Measurements from ENCODE around the gene WDR75. TPM values are rescaled to one million over a fixed set of nuclear protein-coding genes. Genes with fewer than 3 reads are reported as not detected.

WDR75 gene
- total RNA-seq, 1 experiment from 2014 or later: 70.2 TPM

- TF ChIP-seq ZBTB33 (IDR thresholded peaks at IDR 0.05; ENCODE audit: extremely low read depth, insufficient replicate concordance, low read length): no peak
- no peak for TF ChIP-seq POLR2AphosphoS5 (IDR thresholded peaks at IDR 0.05; ENCODE audit: low read depth, low read length)
- TF ChIP-seq EZH2phosphoT487 (IDR thresholded peaks at IDR 0.05; ENCODE audit: borderline replicate concordance): no peak
- TF ChIP-seq, protein P1, sequence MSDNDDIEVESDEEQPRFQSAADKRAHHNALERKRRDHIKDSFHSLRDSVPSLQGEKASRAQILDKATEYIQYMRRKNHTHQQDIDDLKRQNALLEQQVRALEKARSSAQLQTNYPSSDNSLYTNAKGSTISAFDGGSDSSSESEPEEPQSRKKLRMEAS (IDR thresholded peaks at IDR 0.05): no peak
These were observed 75.3 kb downstream of the WDR75 start (continued) for GRCh38 chr2:189516546-189516945.

DNA sequence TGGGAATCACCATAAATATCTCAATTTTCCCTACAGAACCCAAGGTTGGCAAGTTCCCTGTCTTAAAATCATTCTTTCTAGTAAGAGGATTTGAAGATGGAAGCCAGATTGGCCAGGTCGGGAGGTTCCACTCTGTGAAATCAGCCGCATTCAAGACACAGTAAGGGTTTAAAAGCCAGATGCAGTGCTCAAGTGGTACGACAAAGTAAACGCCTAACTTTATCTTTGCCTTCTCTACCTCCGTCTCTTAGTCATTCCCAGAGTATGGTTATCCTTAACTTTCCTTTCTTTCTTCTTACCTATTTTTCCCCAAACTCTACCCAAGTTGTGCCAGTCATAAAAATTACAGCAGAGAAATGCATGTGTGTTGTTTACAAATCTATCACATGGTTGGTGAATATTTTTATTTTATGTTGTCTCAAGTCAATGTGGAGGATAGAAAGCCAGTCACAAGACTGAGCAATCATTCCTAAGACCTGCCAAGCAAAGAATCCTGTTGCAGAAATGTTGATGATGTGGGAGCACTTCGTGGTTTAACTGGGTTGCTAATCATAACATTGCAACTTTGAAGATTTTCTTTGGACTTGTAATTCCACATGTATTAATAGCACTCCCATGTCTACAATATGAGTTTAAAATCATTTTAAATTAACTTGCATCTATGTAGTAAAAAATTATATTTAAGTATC lies 76.7 kb downstream of the WDR75 start:
- CTCF ChIA-PET: no interaction called here
- Histone ChIP-seq H3K4me3 (replicated peaks in 1 of 2; ENCODE audit: low read depth in 1 of 2, low read length in 2 of 2) (no peak overlapping the region), H3K9me3 (ENCODE audit: control insufficient read depth in 1 of 2, insufficient read depth in 1 of 2, low read depth in 1 of 2, low read length in 2 of 2) (no peaks in the 10 kb centered on the region), H4K20me1 (ENCODE audit: insufficient read depth) (no peaks in the 10 kb centered on the region), H3K27ac (ENCODE audit: low read depth, low read length) (no peak overlapping the region), H2AFZ (ENCODE audit: low read depth, low read length, poor library complexity, severe bottlenecking) (no peak overlapping the region), H3K4me1 (ENCODE audit: control insufficient read depth in 1 of 2, insufficient read depth in 2 of 2, low read length in 2 of 2) (no peaks in the 10 kb centered on the region), H3K27me3 (ENCODE audit: insufficient read depth, low read length) (no peaks in the 10 kb centered on the region), H3K36me3 (ENCODE audit: control insufficient read depth in 1 of 2, insufficient read depth in 2 of 2, low read length in 2 of 2) (no peaks in the 10 kb centered on the region), H3K4me2 (ENCODE audit: low read length) (no peak overlapping the region), H3K9ac (ENCODE audit: low read length) (no peak overlapping the region), H3K79me2 (ENCODE audit: insufficient read depth, low read length) (no peaks in the 10 kb centered on the region), H3K9me2 (ENCODE audit: insufficient read depth) (no peaks in the 10 kb centered on the region)
- intact Hi-C loops (cut with micrococcal nuclease): no loop called here
- RAD21 ChIA-PET (ENCODE audit: low non-redundant PET in 1 of 2, low total read pairs in 2 of 2, uncharacterized antibody in 2 of 2, unreplicated experiment in 2 of 2): no interaction called here
- TF ChIP-seq CEBPB (IDR thresholded peaks at IDR 0.05; ENCODE audit: low read depth) (no peak), ZNF274 (IDR thresholded peaks at IDR 0.05; ENCODE audit: low read depth, low read length) (no peak), SIN3A (IDR thresholded peaks at IDR 0.05; ENCODE audit: low read depth) (no peak), EZH2 (IDR thresholded peaks at IDR 0.05) (no peak), FOSL1 (IDR thresholded peaks at IDR 0.05; ENCODE audit: low read depth) (no peak), RAD21 (IDR thresholded peaks at IDR 0.05; ENCODE audit: low read depth) (no peak), REST (IDR thresholded peaks at IDR 0.05; ENCODE audit: low read depth) (no peak), YY1 (IDR thresholded peaks at IDR 0.05; ENCODE audit: extremely low read depth, insufficient replicate concordance, low read depth, low read length) (no peak), EZH2phosphoT487 (IDR thresholded peaks at IDR 0.05; ENCODE audit: borderline replicate concordance) (no peak), SP1 (IDR thresholded peaks at IDR 0.05; ENCODE audit: low read depth) (no peak), CBX3 (IDR thresholded peaks at IDR 0.05; ENCODE audit: low read depth) (no peak)
- BruUV-seq (replicated peaks): no TSS peak
- DNase-seq (ENCODE audit: low read depth, low spot score): no peak
- POLR2A ChIA-PET: no interaction called here
- no peak for ATAC-seq
